H1 (cell line): ENCODE data around the gene CLIC3. TPM values are rescaled to one million over a fixed set of nuclear protein-coding genes. Genes with fewer than 3 reads are reported as not detected.

ENCODE experiments used
- ASH2L ChIP-seq: fragments of 200-600, 300-600 bp; sonication (generic); IDR thresholded peaks from one replicate; pipeline ENCODE4 v1.7.1; 2017; ENCODE audit warnings: low read length
- CBX5 ChIP-seq: fragments of 300-800, 300-1000 bp; sonication (generic); IDR thresholded peaks from 2 replicates; pipeline ENCODE4 v1.7.1; 2016; ENCODE audit warnings: antibody characterized with exemption, low read length, low read depth
- CBX8 ChIP-seq: fragments of 300-800, 300-1000 bp; sonication (generic); IDR thresholded peaks from 2 replicates; pipeline ENCODE4 v1.7.1; 2016; ENCODE audit warnings: low read depth, low read length, borderline replicate concordance
- CHD1 ChIP-seq: IDR thresholded peaks from 2 replicates; pipeline ENCODE4 v1.6.1; 2012; ENCODE audit warnings: low read depth, low read length, improper control_type of control experiment
- CHD7 ChIP-seq: fragments of 300-600 bp; sonication (generic); IDR thresholded peaks from 2 replicates; pipeline ENCODE4 v1.7.1; 2012; ENCODE audit warnings: low read length, moderate library complexity, mild to moderate bottlenecking, inconsistent platforms; ENCODE audit not compliant: insufficient replicate concordance
- JUN ChIP-seq: IDR thresholded peaks from 2 replicates; pipeline ENCODE4 v1.6.1; 2011; ENCODE audit warnings: low read depth, mild to moderate bottlenecking, improper control_type of control experiment, low read length
- JUND ChIP-seq: IDR thresholded peaks from 2 replicates; pipeline ENCODE4 v1.6.1; 2011; ENCODE audit warnings: mild to moderate bottlenecking, improper control_type of control experiment, low read length
- SRF ChIP-seq: IDR thresholded peaks from 2 replicates; pipeline ENCODE4 v1.6.1; 2011; ENCODE audit warnings: mild to moderate bottlenecking, low read depth, low read length, moderate library complexity
- TAF7 ChIP-seq: optimal IDR thresholded peaks from 2 replicates; pipeline ENCODE3; 2011; ENCODE audit warnings: low read depth, mild to moderate bottlenecking, inconsistent platforms, low read length, moderate library complexity, borderline replicate concordance
- TCF12 ChIP-seq: IDR thresholded peaks from 2 replicates; pipeline ENCODE4 v1.6.1; 2011; ENCODE audit warnings: low read depth, mild to moderate bottlenecking, low read length
- polyA plus RNA-seq, 7 experiments: library from polyadenylated mRNA; depleted of rRNA in 3 of 7; stranded (reverse) in 5 of 7; unstranded in 2 of 7; fragments of >200 nt in 5 of 7; fragments of 200-250 nt in 2 of 7; gene quantifications; 1 replicate in 5 of 7; 2 replicates in 1 of 7; 4 replicates in 1 of 7; pipeline versions ENCODE4 v1.2.1 to v1.2.3, GENCODE V29; 2011 to 2013; ENCODE audit warnings: missing spikeins in 2 of 7, mixed read lengths in 2 of 7
- total RNA-seq: library from RNA; stranded (reverse); fragmentation: NEBNext Ultra II Directional; extraction: Animal tissue kit (Norgen Biotek cat#: 25700); gene quantifications from 2 replicates; pipeline ENCODE4 v1.2.1, GENCODE V29; 2021

CLIC3 gene
- total and polyA plus RNA-seq, 2 of the 8 experiments (the other 6 are each of a cell fraction or from before 2014, with no cell fraction given): 0.12 TPM; not detected in 1

- TF ChIP-seq CHD7: no peak
- no peak for TF ChIP-seq TAF7
- no peak for TF ChIP-seq JUND
- no peak for TF ChIP-seq JUN
- TF ChIP-seq CBX8: no peak
- TF ChIP-seq SRF: no peak
- TF ChIP-seq ASH2L: no peak
- no peak for TF ChIP-seq CHD1
- no peak for TF ChIP-seq TCF12
- TF ChIP-seq CBX5: no peak
Measured at GRCh38 chr9:137001857-137002645, 5.7 kb upstream of the CLIC3 start (continued).
